Measurements from ENCODE around the gene ADARB2.
A peak's percentile ranks its signal among the peaks of the same experiment; 100 is the strongest.

ADARB2 gene

GRCh38 chr10:1615186-1615954 is 122.0 kb downstream of the ADARB2 start:
- Mint-ChIP-seq H3K9me3 (peaks cover 5% of the 10 kb centered on the region), H3K27ac (no peak overlapping the region), H3K4me3 (no peak overlapping the region), H3K4me1 (no peaks in the 10 kb centered on the region), H3K36me3 (no peaks in the 10 kb centered on the region)
- ATAC-seq: no peak
- DNase-seq (ENCODE audit: low spot score in 2 of 2): no peak

GRCh38 chr10:1613511-1613910 is 123.8 kb downstream of the ADARB2 start:
- Mint-ChIP-seq H3K4me3 (no peak overlapping the region), H3K9me3 (no peaks in the 10 kb centered on the region), H3K4me1 (peaks cover 11% of the 10 kb centered on the region), H3K36me3 (no peaks in the 10 kb centered on the region), H3K27ac (no peak overlapping the region)
- ATAC-seq: no peak
- DNase-seq (ENCODE audit: low spot score in 2 of 2): no peak

- Mint-ChIP-seq H3K4me3 (no peak overlapping the region), H3K27ac (no peak overlapping the region), H3K9me3 (no peaks in the 10 kb centered on the region), H3K4me1 (peaks cover 17% of the 10 kb centered on the region), H3K36me3 (no peaks in the 10 kb centered on the region)
- no peak for DNase-seq (ENCODE audit: low spot score in 2 of 2)
- no peak for ATAC-seq
These were observed 124.4 kb downstream of the ADARB2 start for GRCh38 chr10:1612908-1613307.

GRCh38 chr10:1611936-1612550 is 125.3 kb downstream of the ADARB2 start:
- H3K9me3 Mint-ChIP-seq: no peaks in the 10 kb centered on the region
- no peak overlapping the region for H3K4me3 Mint-ChIP-seq
- H3K27ac Mint-ChIP-seq: no peak overlapping the region
- DNase-seq (ENCODE audit: low spot score in 2 of 2): no peak
- peaks cover 19% of the 10 kb centered on the region for H3K4me1 Mint-ChIP-seq
- ATAC-seq: no peak
- no peaks in the 10 kb centered on the region for H3K36me3 Mint-ChIP-seq

GRCh38 chr10:1610986-1611770 is 126.1 kb downstream of the ADARB2 start:
- ATAC-seq (no peak), DNase-seq (ENCODE audit: low spot score in 2 of 2) (no peak)
- Mint-ChIP-seq H3K27ac (no peak overlapping the region), H3K9me3 (no peaks in the 10 kb centered on the region), H3K4me3 (no peak overlapping the region), H3K36me3 (no peaks in the 10 kb centered on the region), H3K4me1 (peaks cover 19% of the 10 kb centered on the region)

GRCh38 chr10:1609648-1609970 is 127.7 kb downstream of the ADARB2 start:
- Mint-ChIP-seq H3K27ac (no peak overlapping the region), H3K4me1 (peaks cover 19% of the 10 kb centered on the region), H3K9me3 (no peaks in the 10 kb centered on the region), H3K36me3 (no peaks in the 10 kb centered on the region), H3K4me3 (peak overlapping the region; percentile 32)
- DNase-seq (ENCODE audit: low spot score in 2 of 2) (no peak), ATAC-seq (peak; percentile 11)

GRCh38 chr10:1608851-1609647 is 128.3 kb downstream of the ADARB2 start:
- Mint-ChIP-seq H3K4me3 (peak overlapping the region; percentile 32), H3K4me1 (peaks cover 19% of the 10 kb centered on the region), H3K9me3 (no peaks in the 10 kb centered on the region), H3K36me3 (no peaks in the 10 kb centered on the region), H3K27ac (no peak overlapping the region)
- DNase-seq (ENCODE audit: low spot score in 2 of 2): no peak
- no peak for ATAC-seq

- H3K27ac Mint-ChIP-seq: no peak overlapping the region
- ATAC-seq (no peak), DNase-seq (ENCODE audit: low spot score in 2 of 2) (no peak)
- no peaks in the 10 kb centered on the region for H3K9me3 Mint-ChIP-seq
- peak overlapping the region; percentile 32 for H3K4me3 Mint-ChIP-seq
- H3K4me1 Mint-ChIP-seq: peaks cover 19% of the 10 kb centered on the region
- H3K36me3 Mint-ChIP-seq: no peaks in the 10 kb centered on the region
These were observed 128.9 kb downstream of the ADARB2 start for GRCh38 chr10:1608408-1608807.

- Mint-ChIP-seq H3K4me3 (no peak overlapping the region), H3K9me3 (no peaks in the 10 kb centered on the region), H3K4me1 (peaks cover 19% of the 10 kb centered on the region), H3K27ac (no peak overlapping the region), H3K36me3 (no peaks in the 10 kb centered on the region)
- ATAC-seq (no peak), DNase-seq (ENCODE audit: low spot score in 2 of 2) (no peak)
These were observed 129.9 kb downstream of the ADARB2 start for GRCh38 chr10:1607466-1607865.

- peaks cover 19% of the 10 kb centered on the region for H3K4me1 Mint-ChIP-seq
- no peak overlapping the region for H3K4me3 Mint-ChIP-seq
- H3K9me3 Mint-ChIP-seq: no peaks in the 10 kb centered on the region
- no peaks in the 10 kb centered on the region for H3K36me3 Mint-ChIP-seq
- no peak overlapping the region for H3K27ac Mint-ChIP-seq
- ATAC-seq (no peak), DNase-seq (ENCODE audit: low spot score in 2 of 2) (no peak)
These were observed 131.1 kb downstream of the ADARB2 start for GRCh38 chr10:1605999-1606940.

- no peak for ATAC-seq
- Mint-ChIP-seq H3K36me3 (no peaks in the 10 kb centered on the region), H3K4me3 (no peak overlapping the region), H3K27ac (no peak overlapping the region), H3K9me3 (no peaks in the 10 kb centered on the region), H3K4me1 (peaks cover 19% of the 10 kb centered on the region)
- no peak for DNase-seq (ENCODE audit: low spot score in 2 of 2)
These were observed 132.2 kb downstream of the ADARB2 start for GRCh38 chr10:1605121-1605520.

- no peaks in the 10 kb centered on the region for H3K36me3 Mint-ChIP-seq
- no peak overlapping the region for H3K4me3 Mint-ChIP-seq
These were observed 133.1 kb downstream of the ADARB2 start for GRCh38 chr10:1604246-1604645.

GRCh38 chr10:1603181-1603580 is 134.1 kb downstream of the ADARB2 start:
- ATAC-seq: no peak
- H3K36me3 Mint-ChIP-seq: no peaks in the 10 kb centered on the region

More at GRCh38 chr10:1604246-1604645, 133.1 kb downstream of the ADARB2 start:
- H3K9me3 Mint-ChIP-seq: no peaks in the 10 kb centered on the region
- DNase-seq (ENCODE audit: low spot score in 2 of 2): no peak
- H3K4me1 Mint-ChIP-seq: peaks cover 16% of the 10 kb centered on the region
- H3K27ac Mint-ChIP-seq: no peak overlapping the region
- no peak for ATAC-seq

GRCh38 chr10:1602037-1602484 is 135.3 kb downstream of the ADARB2 start:
- Mint-ChIP-seq H3K4me3 (no peak overlapping the region), H3K9me3 (no peaks in the 10 kb centered on the region), H3K4me1 (no peaks in the 10 kb centered on the region), H3K36me3 (no peaks in the 10 kb centered on the region), H3K27ac (no peak overlapping the region)
- no peak for DNase-seq (ENCODE audit: low spot score in 2 of 2)
- no peak for ATAC-seq

More at GRCh38 chr10:1603181-1603580, 134.1 kb downstream of the ADARB2 start:
- H3K4me3 Mint-ChIP-seq: no peak overlapping the region
- peaks cover 5% of the 10 kb centered on the region for H3K4me1 Mint-ChIP-seq
- no peaks in the 10 kb centered on the region for H3K9me3 Mint-ChIP-seq
- DNase-seq (ENCODE audit: low spot score in 2 of 2): no peak
- no peak overlapping the region for H3K27ac Mint-ChIP-seq
